Immature natural killer cell (primary cell): ENCODE results near the gene DDHD1. TPM values are rescaled to one million over a fixed set of nuclear protein-coding genes. Genes with fewer than 3 reads are reported as not detected.

ENCODE experiments used
- DNase-seq, 3 donors: peaks; one replicate each; pipeline ENCODE4 v3.0.0; 2022; ENCODE audit warnings: mixed read lengths in 1 of 3
- H3K27ac Mint-ChIP-seq, 6 donors: one replicate each; pipeline ENCODE4 v1.8.0; 2020; ENCODE audit warnings: mixed read lengths in 6 of 6, mild to moderate bottlenecking in 5 of 6, inconsistent platforms in 4 of 6, moderate library complexity in 3 of 6
- H3K27me3 Mint-ChIP-seq, 3 donors: one replicate each; pipeline ENCODE4 v1.8.0; 2020 to 2021; ENCODE audit warnings: low read depth in 3 of 3, mild to moderate bottlenecking in 3 of 3, mixed read lengths in 3 of 3, moderate library complexity in 3 of 3, inconsistent platforms in 1 of 3
- H3K36me3 Mint-ChIP-seq, 3 donors: one replicate each; pipeline ENCODE4 v1.8.0; 2020; ENCODE audit warnings: mixed read lengths in 3 of 3, inconsistent platforms in 2 of 3, mild to moderate bottlenecking in 2 of 3
- H3K4me1 Mint-ChIP-seq, 2 donors: one replicate each; pipeline ENCODE4 v1.8.0; 2020; ENCODE audit warnings: inconsistent platforms in 2 of 2, mild to moderate bottlenecking in 2 of 2, mixed read lengths in 2 of 2, moderate library complexity in 1 of 2
- H3K4me3 Mint-ChIP-seq, 5 donors: one replicate each; pipeline ENCODE4 v1.8.0; 2020; ENCODE audit warnings: mild to moderate bottlenecking in 5 of 5, mixed read lengths in 5 of 5, inconsistent platforms in 3 of 5, moderate library complexity in 3 of 5
- H3K9me3 Mint-ChIP-seq, 6 donors: one replicate each; pipeline ENCODE4 v1.8.0; 2020; ENCODE audit warnings: mild to moderate bottlenecking in 6 of 6, mixed read lengths in 6 of 6, inconsistent platforms in 4 of 6, moderate library complexity in 3 of 6
- polyA plus RNA-seq, 3 donors: library from polyadenylated mRNA; unstranded; fragments of 300-500 nt; fragmentation: Illumina TruSeq; gene quantifications; one replicate each; pipeline ENCODE4 v1.2.3, GENCODE V29; 2021

The DDHD1 gene
- polyA plus RNA-seq, 3 donors from 2014 or later, result 4.3 to 10.2 (median 4.5) TPM

DNA sequence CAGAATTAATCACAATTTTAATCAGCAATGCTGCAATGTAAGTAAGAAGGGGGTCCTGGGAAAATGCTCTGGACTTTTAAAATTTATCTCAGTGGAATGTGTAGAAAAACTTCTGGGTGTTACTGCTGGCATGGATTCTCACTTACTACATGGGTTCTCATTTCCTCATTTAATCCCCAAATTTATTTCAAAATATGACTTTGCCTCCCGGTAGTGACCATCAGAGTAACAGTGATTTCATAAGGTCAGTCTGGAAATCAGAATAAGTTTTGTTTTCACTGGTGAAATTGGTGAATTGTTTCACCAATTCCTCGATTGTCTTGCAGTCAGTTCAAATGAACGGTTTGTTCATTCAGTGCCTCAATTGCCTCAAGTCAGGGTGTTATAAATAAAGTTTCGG lies 22.3 kb upstream of the DDHD1 start:
- H3K4me3 Mint-ChIP-seq, result no peak overlapping the region
- peaks cover 0 to 6% (median 0%) of the 10 kb centered on the region in 3 donors for H3K36me3 Mint-ChIP-seq
- H3K27me3 Mint-ChIP-seq, result peaks cover 0 to 1% (median 0%) of the 10 kb centered on the region in 3 donors
- H3K4me1 Mint-ChIP-seq, result peaks cover 5 to 7% of the 10 kb centered on the region in 2 donors
- no peak overlapping the region for H3K27ac Mint-ChIP-seq
- H3K9me3 Mint-ChIP-seq, result no peaks in the 10 kb centered on the region
- no peak for DNase-seq

DNA sequence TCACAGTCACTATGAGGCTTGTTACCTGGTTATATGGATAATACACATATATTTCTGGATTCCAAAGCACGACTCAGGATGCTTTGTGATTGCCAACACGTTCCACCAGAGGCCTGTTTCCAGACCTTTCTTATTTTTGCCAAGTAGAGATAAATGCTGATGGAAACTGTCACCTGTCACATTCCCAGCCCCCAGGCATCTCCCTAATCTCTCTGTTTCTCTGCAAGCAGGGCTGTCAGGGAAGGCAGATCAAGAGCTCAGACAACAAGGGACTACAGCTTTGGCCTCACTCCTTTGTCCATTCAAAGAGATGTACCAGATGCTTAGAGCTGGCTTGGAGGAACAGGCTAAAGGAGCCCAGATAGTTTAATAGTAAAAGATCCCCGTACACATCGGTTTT lies 21.8 kb upstream of the DDHD1 start:
- no peak overlapping the region for H3K4me3 Mint-ChIP-seq
- no peak for DNase-seq
- peaks cover 0 to 6% (median 0%) of the 10 kb centered on the region in 3 donors for H3K36me3 Mint-ChIP-seq
- no peak overlapping the region for H3K27ac Mint-ChIP-seq
- H3K27me3 Mint-ChIP-seq, result peaks cover 0 to 1% (median 0%) of the 10 kb centered on the region in 3 donors
- H3K9me3 Mint-ChIP-seq, result no peaks in the 10 kb centered on the region
- peaks cover under 1 to 2% of the 10 kb centered on the region in 2 donors for H3K4me1 Mint-ChIP-seq

DNA sequence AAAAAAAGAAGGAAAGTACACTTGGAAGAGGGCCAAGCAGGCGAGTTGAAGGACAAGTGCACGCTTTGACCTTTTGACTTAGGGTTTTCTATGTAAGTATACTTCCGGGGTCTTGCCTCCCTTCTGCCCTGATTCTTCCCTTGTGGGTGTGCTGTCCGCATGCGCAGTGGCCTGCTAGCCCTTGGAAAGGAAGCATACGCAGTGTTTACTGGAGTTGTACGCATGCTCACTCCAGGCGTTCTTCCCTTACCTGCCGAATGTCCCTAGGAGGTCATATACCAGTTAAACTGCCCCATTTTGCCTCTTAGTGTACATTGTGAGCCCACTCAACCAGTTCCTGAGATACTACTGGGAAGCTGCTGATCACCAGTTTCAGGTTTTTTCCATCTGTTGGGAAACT lies 15.7 kb upstream of the DDHD1 start:
- DNase-seq, result no peak
- H3K27me3 Mint-ChIP-seq, result peaks cover 0 to 2% (median 0%) of the 10 kb centered on the region in 3 donors
- no peaks in the 10 kb centered on the region for H3K4me1 Mint-ChIP-seq
- no peak overlapping the region for H3K4me3 Mint-ChIP-seq
- no peak overlapping the region for H3K27ac Mint-ChIP-seq
- peaks cover 0 to 12% (median 4%) of the 10 kb centered on the region in 3 donors for H3K36me3 Mint-ChIP-seq
- H3K9me3 Mint-ChIP-seq, result no peaks in the 10 kb centered on the region

DNA sequence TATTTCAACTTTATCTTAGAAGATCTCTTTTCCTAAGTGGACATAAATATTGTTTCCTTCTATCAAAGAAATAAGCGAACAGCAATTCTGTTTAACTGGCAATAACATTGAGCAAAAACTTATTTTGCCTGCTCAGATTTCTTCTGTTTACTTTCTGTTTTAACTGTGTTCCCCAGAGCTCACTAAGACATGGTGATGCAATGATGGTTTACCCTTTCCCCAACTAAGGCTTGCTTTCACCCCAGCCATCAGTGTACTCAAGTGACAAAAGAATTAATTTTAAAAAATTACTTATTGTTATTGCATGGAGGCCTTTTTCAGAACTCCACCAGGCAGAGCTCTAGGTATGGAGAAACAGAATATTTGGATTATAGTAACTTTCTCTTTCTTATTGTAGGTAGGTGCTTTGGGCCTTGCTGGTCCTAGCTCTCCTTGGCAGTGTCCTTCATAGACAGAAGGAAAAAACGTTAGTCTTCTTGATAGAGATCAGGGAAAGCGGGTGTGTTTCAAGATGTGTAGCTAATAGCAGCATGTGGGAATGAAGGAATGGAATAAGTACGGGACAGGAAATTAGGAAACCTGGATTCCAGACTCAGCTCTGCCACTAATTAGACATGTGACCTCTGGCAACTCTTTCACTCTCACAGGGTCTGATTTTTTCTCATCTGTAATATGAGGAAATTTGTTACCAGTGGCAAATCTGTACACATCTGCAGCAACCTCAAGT lies 14.6 kb upstream of the DDHD1 start:
- Mint-ChIP-seq H3K27me3 (peaks cover 0 to 2% (median 0%) of the 10 kb centered on the region in 3 donors), H3K36me3 (peaks cover 0 to 12% (median 6%) of the 10 kb centered on the region in 3 donors), H3K4me1 (no peaks in the 10 kb centered on the region), H3K27ac (no peak overlapping the region), H3K4me3 (no peak overlapping the region), H3K9me3 (no peaks in the 10 kb centered on the region)
- DNase-seq, result no peak

DNA sequence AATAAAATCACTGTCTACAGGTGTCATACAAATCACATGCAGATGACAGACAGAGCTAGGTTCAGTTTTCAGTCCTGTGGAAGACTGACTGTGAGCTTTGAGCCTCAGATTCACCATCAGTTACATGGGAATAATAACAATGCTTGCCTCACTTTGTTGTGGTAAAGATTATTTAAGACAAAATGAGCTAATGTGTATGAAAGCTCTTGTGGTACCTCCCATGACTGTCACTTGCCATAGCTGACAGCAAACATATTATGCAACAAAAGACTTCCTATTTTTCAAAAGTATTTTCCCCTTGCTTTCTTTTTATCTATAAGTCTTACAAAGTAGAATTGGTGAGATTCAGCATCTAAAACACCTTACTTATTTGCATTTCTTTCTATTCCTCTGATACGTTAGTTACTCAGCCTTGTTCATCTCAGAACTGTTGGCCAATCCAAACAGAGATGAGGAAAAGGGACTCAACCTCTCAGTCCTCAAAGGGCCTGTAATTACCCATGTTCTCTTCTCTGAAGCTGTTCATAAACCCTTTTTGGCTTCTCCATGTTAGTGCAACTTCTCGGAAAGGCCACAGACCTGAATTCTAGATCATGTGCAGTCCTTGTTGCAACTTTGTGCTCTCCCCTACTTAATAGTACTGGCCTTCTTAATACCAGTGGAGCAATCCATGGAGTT lies 8.8 kb upstream of the DDHD1 start:
- Mint-ChIP-seq H3K36me3 (peaks cover 3 to 4% (median 3%) of the 10 kb centered on the region in 3 donors), H3K9me3 (no peaks in the 10 kb centered on the region), H3K27me3 (no peaks in the 10 kb centered on the region), H3K4me3 (no peak overlapping the region), H3K4me1 (no peaks in the 10 kb centered on the region), H3K27ac (no peak overlapping the region)
- no peak for DNase-seq

DNA sequence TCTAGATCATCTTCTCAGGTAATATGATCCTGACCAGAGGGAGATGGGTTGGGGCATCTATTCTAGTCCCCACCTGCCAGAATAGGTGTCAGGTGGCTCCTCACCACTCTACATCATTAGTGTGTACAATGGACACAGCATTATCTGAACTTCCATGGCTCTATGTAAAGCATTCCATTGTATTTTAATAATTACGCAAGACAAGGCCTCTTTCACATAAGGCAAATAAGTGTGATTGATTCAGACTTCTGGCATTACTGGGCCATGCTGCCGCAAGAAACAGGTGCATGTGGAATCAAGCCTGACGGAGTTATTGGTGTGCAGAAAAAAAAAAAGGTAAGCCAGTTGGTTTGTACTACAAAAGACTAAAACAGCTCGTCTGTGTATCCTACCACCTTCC lies 3.1 kb upstream of the DDHD1 start:
- no peak overlapping the region for H3K4me3 Mint-ChIP-seq
- H3K27me3 Mint-ChIP-seq, result peaks cover 8 to 26% (median 18%) of the 10 kb centered on the region in 3 donors
- no peak for DNase-seq
- peaks cover 20 to 24% of the 10 kb centered on the region in 2 donors for H3K4me1 Mint-ChIP-seq
- H3K36me3 Mint-ChIP-seq, result peaks cover 0 to 6% (median 3%) of the 10 kb centered on the region in 3 donors
- peak overlapping the region in 1 of 6 donors; percentile 12 for H3K27ac Mint-ChIP-seq
- no peaks in the 10 kb centered on the region for H3K9me3 Mint-ChIP-seq

DNA sequence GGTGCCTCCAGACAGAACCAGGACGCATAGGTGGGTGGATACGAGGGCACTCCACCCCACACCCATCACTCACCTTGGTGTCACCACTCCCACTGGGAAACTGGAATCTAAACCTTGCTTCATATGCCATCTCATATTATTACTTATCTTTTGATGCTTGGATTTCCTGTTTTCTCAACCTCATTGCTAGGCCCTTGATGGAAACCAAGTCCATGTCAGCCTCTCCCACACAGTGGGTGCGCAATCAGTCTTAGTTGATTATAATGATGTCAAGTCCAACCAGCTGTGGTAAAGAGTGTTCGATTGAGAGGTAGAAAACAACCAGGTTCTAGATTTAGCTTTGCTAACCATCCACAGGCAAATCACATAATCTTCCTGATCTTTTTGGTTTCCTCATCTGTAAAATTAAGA lies 584 bp upstream of the DDHD1 start:
- Mint-ChIP-seq H3K9me3 (no peaks in the 10 kb centered on the region), H3K4me1 (peaks cover 44 to 49% of the 10 kb centered on the region in 2 donors), H3K36me3 (peaks cover 0 to 6% (median 3%) of the 10 kb centered on the region in 3 donors), H3K27ac (peak overlapping the region; percentile 94 to 99 (median 98)), H3K27me3 (peaks cover 8 to 27% (median 18%) of the 10 kb centered on the region in 3 donors), H3K4me3 (peak overlapping the region; percentile 88 to 94 (median 93))
- no peak for DNase-seq

DNA sequence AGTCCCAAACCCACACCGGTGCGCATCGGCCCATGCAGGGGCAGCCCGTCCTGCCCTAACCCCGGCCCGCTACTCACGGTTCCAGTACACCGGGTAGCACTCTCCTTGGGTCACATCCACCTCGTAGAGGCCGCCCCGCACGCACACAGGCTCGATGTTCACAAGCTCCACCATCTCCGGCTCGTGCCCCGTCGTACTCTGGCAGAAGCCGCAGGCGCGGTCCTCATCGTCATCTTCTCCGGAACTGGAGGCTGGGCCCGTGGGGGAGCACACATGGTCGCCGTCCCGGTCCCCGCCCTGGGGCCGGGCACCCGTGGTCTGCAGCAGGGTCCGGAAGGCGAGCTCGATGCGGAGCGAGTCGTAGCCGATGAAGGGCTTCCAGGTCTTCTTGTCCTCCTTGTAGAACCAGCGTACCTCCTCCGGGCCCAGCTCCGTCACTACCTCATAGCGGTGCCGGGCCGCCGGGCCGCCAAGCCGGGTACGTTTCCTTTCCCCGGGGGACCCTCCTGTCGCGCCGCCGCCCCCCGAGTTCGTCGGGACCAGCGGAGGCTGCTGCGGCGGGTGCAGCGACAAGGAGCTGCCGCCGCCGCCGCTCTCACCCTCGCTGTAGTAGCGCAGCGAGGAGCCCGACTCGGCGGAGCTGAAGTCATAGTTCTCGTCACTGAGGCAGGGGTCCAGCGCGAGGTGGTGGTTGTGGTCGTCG lies 788 bp downstream of the DDHD1 start:
- Mint-ChIP-seq H3K36me3 (peaks cover 0 to 6% (median 3%) of the 10 kb centered on the region in 3 donors), H3K4me1 (peaks cover 58 to 63% of the 10 kb centered on the region in 2 donors), H3K9me3 (no peaks in the 10 kb centered on the region)

DNA sequence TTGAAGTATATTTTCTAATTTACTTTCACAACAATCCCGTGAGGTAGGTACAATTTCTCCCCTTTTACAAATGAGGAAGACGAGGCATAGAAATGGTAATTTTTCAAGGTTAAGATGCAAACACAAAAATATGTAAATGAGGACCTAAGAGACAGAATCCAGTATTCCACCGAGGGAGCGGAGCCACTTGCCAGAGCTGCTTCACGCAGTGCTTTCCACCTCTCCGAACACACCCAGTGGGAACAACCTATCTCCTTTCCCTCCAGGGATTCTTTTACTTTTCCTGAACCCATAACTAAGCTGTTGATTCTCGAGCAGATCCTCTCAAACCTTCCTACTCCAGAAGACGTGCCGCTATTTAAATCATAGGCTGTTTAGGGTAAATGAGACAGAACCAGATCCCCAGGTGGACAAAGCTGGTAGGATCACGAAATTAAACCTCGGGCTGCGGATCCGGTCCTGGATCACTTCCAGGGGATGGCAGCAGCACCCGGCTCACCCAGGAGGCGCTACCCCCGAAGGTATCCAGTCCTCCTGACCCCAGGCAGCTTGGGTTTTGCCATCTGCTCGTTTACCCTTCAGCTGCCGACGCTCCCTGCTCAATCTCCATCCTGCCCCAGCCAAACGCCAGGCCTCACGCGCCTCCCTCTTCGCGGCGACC lies 1.5 kb downstream of the DDHD1 start:
- Mint-ChIP-seq H3K27me3 (peaks cover 8 to 27% (median 20%) of the 10 kb centered on the region in 3 donors), H3K4me1 (peaks cover 64 to 70% of the 10 kb centered on the region in 2 donors), H3K9me3 (no peaks in the 10 kb centered on the region), H3K27ac (peak overlapping the region; percentile 94 to 99 (median 98)), H3K4me3 (peak overlapping the region; percentile 99 to 100 (median 99)), H3K36me3 (peaks cover 0 to 4% (median 0%) of the 10 kb centered on the region in 3 donors)
- DNase-seq, result no peak

More for the DNA sequence above, 788 bp downstream of the DDHD1 start:
- H3K4me3 Mint-ChIP-seq, result peak overlapping the region; percentile 99 to 100 (median 99)
- peak; percentile 76 to 80 (median 78) for DNase-seq
- peaks cover 8 to 27% (median 20%) of the 10 kb centered on the region in 3 donors for H3K27me3 Mint-ChIP-seq
- H3K27ac Mint-ChIP-seq, result peak overlapping the region; percentile 94 to 99 (median 98)

DNA sequence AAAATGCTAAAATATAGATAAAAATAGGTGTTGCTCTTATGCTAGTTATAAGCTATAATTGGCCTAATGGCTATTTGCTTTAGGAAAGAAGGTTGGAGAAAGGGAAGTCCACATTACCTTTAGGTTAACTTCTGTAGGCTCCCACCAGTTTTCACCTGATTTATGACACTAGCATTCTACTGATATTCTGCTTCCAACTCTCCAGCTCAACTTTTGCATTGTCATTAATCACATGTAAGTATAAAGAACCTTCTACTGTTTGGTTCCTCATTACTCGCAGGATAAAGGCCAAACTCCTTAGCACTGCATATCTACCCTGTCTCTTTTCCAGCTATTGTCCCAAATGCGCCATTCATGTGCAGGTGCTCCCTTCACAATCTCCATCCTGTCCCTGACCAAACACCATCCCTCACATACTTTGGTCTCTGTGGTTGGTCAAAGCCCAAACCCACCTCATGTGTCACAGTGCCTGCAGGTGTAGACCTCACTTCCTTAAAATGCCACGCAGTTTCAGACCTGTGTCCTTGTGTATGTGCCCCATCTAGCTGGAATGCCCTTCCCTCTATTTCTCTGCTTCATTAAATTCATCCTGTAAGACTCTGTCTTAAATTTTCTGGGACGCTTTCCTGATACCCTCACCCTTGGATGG lies 3.3 kb downstream of the DDHD1 start:
- Mint-ChIP-seq H3K4me3 (peak overlapping the region; percentile 42 to 100 (median 99)), H3K27me3 (peaks cover 8 to 24% (median 20%) of the 10 kb centered on the region in 3 donors), H3K9me3 (no peaks in the 10 kb centered on the region), H3K27ac (peak overlapping the region in 4 of 6 donors; percentile 53 to 73 (median 62)), H3K36me3 (no peaks in the 10 kb centered on the region), H3K4me1 (peaks cover 68 to 72% of the 10 kb centered on the region in 2 donors)
- no peak for DNase-seq

DNA sequence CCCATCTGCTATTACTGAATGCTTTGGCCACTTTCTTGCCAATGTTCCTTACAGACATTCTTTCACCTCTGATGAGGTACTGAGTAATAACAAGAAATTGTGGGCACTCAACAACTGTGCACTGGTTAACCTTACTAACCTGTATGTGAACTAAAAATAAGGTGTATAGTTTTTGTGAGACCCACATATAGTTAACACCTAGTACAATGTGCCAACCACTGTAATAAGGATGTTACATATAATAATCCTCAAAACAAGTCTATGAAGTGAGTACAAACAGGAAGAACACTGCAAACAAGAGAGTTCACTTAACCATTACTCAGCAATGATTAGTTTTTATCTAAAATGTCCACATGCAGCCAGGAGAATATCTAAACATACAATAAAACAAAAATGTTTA lies 4.5 kb downstream of the DDHD1 start:
- Mint-ChIP-seq H3K36me3 (no peaks in the 10 kb centered on the region), H3K27me3 (peaks cover 8 to 20% (median 17%) of the 10 kb centered on the region in 3 donors), H3K4me1 (peaks cover 62 to 73% of the 10 kb centered on the region in 2 donors), H3K4me3 (peak overlapping the region; percentile 30 to 99 (median 69)), H3K27ac (peak overlapping the region; percentile 44 to 84 (median 68)), H3K9me3 (no peaks in the 10 kb centered on the region)
- DNase-seq, result peak; percentile 57 to 64 (median 63)

DNA sequence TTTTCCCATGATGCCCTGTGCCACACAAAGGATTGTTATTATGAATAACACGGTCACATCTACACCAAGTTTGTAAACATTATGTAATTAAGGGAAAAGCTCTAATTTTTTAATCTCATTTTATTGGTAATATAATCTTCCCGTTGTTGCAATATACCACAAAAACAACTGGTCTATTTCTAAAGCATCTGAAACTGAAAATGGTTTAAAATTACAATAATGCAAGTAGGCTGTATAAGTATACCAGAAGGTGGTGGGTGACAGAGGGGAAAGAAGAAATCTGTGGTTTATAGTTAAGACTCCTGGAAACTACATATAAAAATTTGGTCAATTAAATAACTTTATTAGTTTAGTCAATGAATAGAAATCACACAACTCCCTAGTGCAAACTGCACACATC lies 5.2 kb downstream of the DDHD1 start:
- H3K27ac Mint-ChIP-seq, result peak overlapping the region in 4 of 6 donors; percentile 22 to 73 (median 58)
- peaks cover 4 to 13% (median 10%) of the 10 kb centered on the region in 3 donors for H3K27me3 Mint-ChIP-seq
- no peaks in the 10 kb centered on the region for H3K9me3 Mint-ChIP-seq
- H3K36me3 Mint-ChIP-seq, result peaks cover 0 to 4% (median 0%) of the 10 kb centered on the region in 3 donors
- H3K4me3 Mint-ChIP-seq, result peak overlapping the region; percentile 14 to 69 (median 30)
- peaks cover 58 to 77% of the 10 kb centered on the region in 2 donors for H3K4me1 Mint-ChIP-seq
- DNase-seq, result no peak
